Measurements from ENCODE around the gene PLPPR1.

- TF ChIP-seq GATA3 (IDR thresholded peaks at IDR 0.05; ENCODE audit: low read depth, low read length) (no peak), GATA2 (IDR thresholded peaks at IDR 0.05; ENCODE audit: low read depth, low read length) (no peak)
Observed at GRCh38 chr9:101311758-101312420, 283.4 kb downstream of the PLPPR1 start.
